GM21786 (cell line): ENCODE measurements around the gene DIAPH2.
"Not testable (repeated sequence)": the region's sequence is repeated elsewhere in the genome, so short reads cannot be mapped to it uniquely, and the experiment has no call there.

Source experiments
- ATAC-seq: cut with Tn5 transposase; IDR thresholded peaks from one replicate; pipeline ENCODE4 v1.9.1; 2021; ENCODE audit not compliant: unreplicated experiment

Gene DIAPH2

DNA sequence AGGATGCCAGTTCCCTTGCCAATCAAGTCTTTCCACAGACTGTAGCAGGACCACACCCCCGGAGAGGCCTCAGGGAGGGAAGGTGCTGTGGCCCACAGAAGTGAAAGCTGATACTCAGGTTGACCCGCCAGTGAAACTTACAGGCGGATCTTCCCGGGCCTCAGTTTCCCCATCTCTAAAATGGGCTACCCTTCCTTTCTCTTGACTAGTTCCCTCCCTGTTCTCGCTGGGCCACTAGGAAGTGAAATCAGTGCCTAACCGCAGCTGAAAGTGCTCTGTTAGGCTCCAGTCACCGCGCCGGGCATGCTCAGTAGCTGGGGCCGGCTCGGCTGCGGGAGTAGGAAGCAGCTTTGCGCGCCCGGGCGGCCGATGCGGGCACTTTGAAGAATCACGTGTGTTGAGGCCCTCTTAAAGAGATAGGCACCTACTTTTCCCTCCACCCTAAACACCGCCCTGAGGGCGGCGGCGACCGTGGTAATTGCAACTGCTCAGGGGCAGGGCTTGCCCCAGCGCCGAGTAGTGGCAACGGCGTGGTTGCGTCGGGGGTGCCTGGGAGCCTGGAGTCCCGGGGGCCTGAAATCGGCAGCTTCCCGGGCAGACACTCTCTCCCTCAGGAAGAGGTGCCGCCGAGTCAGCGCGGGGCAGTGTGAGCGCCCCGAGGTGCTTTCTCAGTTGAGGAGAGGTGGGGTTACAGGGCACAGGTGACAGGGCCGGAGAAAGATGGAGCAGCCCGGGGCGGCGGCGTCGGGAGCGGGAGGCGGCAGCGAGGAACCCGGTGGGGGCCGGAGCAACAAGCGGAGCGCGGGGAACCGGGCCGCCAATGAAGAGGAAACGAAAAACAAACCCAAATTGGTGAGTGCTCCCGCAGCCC, at the start of gene DIAPH2:
DIAPH2 (plus strand) TSS at position 504 of the 871 bp plus-strand sequence.
- ATAC-seq = peak; percentile 75

DNA sequence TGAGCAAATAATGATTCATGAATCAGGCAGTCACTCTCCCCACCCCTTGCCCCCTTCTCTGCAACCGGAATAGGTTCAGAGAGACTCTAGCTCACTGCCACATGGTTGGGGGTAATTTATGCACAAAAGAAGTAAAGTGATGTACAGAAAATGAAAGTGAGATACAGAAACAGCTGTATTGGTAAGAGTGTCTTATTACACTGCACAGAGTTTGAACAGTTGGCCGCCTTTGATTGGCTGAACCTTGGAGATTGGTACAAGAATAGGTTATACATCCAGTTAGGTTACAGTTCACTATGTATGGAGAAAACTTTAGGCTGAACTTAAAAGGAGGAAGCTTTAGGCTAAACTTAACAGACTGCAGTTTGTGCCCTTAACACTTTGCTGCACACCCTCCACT, 34.6 kb upstream of the DIAPH2 start:
- no peak for ATAC-seq

DNA sequence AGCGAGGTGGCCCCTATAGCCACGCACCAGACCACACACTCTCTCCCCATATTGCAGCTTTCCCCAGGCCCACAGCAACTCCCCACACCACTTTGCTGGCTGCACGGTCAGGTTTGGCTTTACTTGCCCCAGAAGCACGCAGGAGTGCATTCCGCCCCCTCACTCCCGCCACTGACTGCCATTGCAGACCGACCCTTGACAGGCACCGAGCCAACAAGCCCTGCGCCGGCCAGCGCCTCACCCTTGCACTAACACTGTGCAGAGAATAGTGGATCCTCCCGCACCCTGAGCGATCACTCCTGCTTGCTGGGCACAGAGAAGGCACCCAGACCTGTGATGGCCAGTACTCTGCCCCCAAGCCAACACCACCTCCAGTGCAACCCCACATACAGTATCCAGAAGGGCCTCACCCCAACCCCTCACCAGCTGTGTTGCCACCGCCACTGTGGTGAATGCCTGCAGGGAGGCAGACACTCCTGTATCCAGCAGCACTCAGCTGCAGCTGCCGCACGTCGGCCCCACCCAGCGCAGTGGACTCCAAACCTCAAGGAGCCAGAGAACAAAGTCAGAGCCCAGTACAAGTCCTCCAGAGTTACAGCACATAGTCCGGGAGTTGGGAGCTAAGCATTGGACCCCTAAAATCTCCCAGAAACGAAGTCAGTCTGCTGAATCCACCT, 28.6 kb upstream of the DIAPH2 start:
- no peak for ATAC-seq

DNA sequence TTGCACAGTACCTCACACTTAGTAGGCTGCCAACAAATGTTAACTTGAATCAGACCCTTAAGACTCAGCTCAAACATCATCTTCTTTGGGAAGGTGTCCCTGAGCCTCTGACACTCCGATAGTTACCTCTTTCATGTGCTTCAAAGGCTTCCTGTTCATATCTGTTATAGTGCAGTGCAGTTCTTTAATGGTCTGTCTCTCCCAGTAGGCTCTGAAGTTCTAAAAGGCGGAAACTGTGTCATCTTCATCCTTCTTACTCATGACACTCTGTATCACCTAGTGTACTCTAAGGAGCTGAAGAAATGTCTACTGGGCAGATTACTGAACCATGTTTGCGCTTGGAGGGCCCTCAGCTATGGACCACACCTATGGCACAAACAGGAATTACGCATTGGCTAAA, 2.1 kb upstream of the DIAPH2 start:
- ATAC-seq = no peak

DNA sequence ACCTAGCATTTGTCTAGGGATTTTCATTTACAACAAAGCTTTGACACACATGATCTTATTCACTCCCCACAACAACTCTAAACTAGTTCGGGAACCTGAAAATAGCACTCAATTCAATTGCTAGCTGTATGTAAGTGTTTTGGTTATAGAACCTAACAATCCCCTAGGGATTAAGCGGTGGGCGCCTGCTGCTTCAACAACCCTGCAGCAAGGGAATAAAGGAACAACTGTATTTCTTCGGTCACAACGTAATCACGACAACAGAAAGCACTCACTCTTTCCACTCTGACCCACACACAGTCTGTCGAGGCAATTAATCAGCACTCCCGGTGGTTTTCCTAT, 674 bp upstream of the DIAPH2 start:
- peak; percentile 10 for ATAC-seq

DNA sequence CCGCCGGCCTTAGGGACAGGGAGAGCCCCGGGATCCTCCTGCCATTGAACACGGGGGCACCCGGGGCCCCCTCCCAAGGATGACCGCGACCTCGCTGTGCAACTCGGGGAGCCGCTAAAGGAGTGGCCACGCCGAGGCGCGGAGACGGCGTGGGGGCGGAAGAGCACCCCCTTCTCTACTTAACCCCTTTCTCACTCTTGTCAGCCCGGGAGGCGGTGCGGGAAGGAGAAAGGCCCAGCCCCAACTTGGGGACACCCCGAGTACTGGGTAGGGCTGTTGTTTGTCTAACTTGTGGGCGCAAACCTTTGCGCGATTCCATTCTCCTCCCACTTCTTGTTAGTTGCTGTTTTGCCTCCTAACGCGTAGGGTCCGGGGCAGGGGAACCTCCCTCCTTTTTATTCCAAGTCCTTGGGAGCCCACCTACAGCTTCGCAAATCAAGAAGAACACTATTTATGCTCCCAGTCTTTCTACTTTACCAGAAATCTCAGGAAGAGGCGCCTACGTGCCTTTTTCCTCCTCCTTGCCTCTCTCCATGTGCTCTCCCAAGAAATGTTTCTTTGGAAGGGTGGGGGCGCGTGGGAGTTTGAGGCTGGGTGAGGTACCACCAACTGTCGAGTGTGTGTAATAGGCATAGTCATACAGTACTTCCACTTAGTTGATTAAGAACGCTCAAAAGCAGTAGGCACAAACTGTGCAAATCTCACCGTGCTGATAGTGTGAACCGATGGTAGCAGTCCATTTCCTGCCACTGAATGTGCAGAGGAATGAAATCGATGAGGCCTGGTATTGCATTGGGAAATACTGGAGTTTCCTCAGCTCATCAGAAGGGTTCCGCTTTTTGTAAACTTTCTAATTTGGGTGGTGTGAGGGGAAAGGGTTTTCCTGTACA, 813 bp downstream of the DIAPH2 start:
- peak; percentile 16 for ATAC-seq

DNA sequence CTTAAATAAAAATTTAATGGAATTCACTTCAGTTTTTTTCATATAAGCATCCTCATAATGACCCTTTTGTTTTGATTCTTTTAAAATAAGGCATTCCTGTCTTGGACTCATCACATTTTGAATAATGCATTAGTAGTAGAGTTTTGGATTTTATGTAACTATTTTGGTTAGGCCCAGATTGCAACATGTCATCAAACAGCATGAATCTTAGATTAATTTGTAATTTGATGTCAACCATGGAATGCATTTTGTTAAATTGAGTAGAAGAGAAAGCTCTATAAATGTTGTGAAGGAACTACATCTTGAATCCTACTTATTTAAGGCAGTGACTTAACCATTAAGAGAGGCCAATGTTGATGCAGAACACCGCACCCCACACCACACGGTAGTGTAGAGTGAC, 3.1 kb downstream of the DIAPH2 start:
- ATAC-seq = no peak

DNA sequence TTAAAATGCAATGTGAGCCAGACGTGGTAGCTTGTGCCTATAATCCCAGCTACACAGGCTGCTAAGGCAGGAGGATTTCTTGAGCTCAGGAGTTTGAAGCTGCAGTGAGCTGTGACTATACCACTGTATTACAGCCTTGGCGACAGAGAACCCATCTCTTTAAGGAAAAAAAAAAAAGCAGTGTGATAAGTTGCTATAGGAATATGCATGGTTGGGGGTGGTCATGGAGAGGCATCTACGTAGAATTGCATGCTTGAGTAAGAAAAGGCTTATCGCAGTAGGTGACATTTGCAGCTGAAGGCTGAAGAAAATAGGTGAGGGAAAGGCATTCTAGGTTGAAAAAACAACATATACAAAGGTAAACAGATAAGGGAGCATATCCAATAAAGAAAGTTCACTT, 4.1 kb downstream of the DIAPH2 start:
- ATAC-seq = no peak

DNA sequence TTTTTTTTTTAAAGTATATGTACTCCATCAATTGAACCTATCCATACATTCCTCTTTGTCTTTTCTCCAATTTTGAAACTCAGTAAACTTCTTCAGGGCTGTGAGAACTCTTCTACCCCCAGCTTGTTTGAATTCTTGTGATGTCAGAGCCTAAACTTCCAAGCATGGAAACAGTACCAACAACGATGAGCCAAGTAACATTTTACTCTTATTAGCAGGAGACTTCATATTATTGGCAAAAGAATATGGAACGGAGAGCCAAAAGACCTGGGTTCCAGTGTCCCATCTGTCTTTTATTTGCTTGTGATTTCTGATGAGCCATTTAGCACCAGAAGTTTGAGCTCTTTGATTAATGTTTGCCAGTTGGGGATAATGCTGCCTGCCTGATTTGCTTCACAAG, 5.3 kb downstream of the DIAPH2 start:
- no peak for ATAC-seq

DNA sequence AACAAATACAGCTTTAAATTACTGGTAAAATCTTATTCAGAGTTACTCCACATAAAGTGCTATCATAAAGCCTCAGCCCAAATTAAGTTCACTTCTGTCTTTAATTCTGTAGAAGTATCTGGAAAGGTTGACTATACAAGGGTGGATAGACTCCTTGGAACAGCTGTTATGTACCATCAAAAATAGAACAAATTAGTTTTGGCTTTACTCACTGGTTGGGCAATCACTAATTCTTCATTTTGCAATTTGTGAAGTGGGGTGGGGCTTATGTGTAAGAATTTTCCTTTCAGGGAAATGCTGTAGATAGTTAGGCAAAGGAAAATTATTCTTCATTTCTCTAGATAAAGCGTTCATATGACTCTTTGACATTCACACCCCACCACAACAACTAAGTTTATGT, 7.8 kb downstream of the DIAPH2 start:
- no peak for ATAC-seq

DNA sequence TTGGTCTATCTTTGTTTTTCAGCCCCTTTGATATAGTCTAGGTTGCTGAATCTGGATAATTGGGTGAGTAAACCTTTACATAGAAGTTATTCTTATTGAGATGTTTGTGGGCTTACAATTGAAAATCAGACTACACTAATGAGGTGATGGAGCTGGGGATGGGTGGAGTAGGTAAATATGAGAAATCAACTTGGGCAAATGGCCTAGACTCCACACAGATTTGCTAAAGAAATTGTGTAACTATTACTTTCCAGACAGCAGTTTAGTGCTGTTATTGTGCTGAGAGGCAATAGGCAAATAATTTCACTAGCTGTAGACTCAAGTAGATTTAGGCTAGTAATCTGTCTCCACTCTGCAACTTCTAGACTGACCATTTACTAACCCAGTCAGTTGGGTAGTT, 8.2 kb downstream of the DIAPH2 start:
- no peak for ATAC-seq

DNA sequence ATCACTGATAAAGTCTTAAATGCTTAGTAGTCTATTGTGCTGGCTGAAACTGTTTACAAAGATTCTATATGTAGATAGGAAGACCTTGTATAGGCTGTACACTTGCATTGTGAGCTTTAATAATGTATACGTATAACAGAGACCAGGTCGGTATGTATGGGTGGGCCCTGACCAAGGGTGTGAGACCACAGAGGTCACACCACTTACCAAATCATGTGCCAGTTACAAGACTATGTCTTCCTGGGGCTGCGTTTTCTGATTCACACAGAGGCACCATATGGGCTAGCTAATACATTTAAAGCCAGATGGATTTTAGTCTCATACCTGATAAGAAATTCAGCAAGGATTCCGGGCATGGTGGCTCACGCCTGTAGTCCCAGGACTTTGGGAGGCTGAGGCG, 8.8 kb downstream of the DIAPH2 start:
- no peak for ATAC-seq

DNA sequence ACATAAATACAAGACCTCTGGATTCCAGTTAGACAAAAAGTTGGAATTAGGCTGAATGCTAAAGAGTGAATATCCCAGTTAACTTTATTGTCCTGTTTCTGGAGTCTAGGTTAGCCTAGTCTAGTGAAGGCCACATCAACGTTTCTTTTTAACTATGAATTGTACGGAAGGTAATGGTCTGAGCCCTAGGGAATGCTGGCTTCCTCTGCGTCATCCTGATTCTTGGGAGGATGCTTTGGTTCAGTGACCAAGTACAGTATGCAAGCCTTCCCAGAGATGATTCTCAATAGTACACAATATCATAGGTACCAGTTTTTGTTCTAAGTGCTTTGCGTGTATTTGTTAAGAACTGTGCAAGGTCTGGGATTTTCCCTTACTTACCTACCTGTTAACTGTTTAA, 11.8 kb downstream of the DIAPH2 start:
- no peak for ATAC-seq

DNA sequence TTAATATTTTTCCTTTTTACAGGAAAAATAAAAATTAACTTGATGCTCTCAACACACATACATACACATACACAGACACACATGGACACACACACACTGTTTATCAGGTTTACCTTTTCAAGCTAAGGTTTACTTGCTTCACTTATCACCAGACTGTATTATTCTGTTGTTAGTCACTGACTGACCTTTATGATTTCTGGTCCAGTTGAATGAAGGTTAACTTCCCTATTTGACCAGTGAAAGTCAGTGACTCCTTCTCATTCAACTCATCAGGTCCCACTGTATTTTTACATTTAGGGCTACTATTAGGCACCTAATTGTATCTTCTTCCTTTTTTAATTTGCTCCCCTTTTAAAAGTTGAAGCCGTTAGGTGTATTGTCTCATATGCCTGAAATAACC, 16.0 kb downstream of the DIAPH2 start:
- no peak for ATAC-seq

DNA sequence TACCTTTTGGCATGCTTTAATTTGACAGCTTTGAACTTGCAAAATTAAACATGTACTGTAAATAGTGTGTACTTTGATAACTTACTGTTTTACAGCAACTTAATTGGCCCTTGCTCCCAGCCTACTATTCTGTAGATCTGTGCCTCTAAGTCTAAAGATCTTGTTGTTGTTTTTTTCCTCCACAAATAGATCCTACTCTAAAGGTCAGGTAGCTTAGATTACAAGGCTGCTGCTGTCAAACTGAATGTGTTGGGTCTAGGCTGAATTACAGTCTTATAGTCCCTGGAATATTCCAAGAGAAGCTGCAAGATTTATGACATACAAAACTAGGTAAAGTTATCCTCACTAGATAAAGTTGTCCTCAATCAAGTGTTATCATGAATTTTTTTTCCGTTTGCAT, 18.7 kb downstream of the DIAPH2 start:
- ATAC-seq = no peak

DNA sequence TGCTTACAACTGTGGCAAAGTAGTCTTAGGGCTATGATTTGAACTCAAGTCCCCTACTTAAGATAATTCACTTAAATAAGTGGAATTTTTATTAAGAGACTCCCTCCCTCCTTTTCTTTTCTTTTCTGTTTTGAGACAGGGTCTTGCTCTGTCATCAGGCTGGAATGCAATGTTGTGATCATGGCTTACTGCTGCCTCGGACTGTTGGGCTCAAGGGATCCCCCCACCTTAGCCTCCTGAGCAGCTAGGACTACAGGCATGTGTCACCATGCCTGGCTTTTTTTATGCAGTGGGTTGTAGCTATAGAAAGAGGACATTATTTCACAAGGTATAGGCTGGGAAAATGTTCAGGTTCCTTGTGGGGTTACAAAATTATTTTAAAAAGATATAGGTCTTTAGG, 19.2 kb downstream of the DIAPH2 start:
- ATAC-seq = no peak

DNA sequence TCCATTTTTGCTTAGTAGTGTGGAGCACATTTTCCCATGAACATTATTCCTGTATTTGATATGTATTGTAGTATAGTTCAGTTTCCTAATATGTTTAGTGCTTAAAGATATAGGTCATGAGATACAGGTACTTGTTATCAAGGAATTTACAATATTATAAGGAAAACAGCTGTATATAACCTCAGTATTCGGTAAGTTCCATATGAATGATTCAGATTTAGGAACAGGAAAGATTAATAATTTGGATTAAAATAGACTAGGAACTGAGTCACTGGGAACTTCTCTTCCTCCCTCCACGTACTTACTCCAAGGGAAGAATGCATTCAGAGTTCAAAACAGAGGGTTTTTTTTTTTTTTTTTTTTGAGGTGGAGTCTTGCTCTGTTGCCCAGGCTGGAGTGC, 20.0 kb downstream of the DIAPH2 start:
- no peak for ATAC-seq

DNA sequence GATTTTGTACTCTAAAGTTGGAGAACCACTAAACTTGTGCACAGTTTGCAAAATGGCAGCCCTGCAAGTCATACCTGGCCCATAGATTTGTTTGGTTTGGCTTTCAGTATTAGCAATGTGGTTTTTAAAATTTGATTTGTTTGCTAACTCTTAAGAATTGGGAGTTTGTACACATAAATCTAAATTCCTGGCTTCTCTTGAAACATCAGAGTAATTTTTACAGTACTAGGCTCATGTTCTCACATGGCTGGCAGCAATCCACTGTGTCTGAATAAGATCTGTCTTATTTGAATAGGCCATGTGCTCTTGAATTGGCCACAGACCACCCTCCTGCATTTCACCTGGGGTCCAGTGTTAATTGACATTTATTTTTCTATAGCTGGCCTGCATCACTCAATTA, 21.3 kb downstream of the DIAPH2 start:
- ATAC-seq = no peak

DNA sequence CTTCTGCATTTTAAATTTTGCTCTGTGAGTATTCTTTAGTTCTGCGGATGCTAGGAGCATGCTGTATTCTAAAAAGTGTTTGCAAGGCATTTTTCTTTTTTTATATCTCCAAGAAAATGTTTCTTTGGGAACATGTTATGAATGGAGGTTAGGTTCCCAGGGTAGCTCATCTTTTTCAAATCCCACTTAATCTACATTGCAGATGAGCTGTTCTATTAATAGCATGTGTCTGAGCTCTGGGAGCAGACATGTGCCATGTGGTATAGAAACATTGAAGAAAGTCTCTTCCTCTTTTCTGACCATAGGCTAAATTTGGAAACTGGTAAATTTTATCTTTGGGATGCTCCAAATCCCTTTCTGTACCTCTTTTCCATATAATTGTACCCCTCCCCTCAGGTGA, 23.2 kb downstream of the DIAPH2 start:
- no peak for ATAC-seq

DNA sequence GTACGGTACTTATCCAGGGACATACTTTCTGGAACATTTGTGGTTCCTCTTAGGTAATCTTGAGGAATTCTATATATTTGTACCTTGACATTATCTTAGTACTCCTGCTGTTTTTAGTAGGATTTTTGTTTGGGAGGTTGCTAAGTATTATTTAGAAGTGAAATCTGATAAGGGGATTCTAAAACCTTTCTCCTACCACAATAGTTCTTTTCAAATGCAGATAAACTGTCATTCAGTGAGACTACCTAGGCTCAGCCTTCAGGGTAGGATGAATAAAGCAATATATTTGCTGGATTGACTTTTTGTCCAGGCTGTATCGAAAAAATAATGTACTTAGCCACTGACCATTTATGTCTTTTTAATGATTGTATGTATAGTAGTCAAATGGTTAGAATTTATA, 25.4 kb downstream of the DIAPH2 start:
- ATAC-seq = no peak

DNA sequence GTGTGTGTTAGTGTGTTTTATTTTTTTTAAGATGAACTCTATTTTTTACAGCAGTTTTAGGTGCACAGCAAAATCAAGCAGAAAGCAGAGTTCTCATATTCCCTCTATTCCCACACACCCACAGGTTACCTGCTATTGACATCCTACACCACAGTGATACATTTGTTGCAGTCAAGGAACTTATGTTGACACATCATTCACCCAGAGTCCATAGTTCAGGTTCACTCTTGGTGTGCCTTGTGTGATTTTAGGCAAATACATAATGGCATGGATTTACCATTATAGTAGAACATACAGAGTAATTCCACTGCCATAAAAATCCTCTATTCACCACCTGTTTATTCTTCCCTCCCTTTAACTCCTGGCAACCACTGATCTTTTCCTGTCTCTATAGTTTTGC, 28.7 kb downstream of the DIAPH2 start:
- ATAC-seq = no peak

DNA sequence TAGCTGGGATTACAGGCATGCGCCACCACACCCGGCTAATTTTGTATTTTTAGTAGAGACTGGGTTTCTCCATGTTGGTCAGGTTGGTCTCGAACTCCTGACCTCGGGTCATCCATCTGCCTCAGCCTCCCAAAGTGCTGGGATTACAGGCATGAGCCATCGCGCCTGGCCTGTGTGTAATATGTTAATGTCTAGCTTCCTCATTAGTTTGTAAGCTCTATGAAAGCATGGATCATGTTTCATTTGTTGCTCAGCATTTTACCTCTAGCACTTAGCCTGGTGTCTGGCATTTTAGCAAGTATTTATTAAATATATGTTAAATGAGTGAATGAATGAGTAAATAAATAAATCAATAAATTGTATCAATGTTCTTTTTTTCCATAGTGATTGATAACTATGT, 29.8 kb downstream of the DIAPH2 start:
- not testable (repeated sequence) for ATAC-seq
